Fibroblast of villous mesenchyme (primary cell): Measurements from ENCODE around the gene RNFT2. TPM values are rescaled to one million over a fixed set of nuclear protein-coding genes. Genes with fewer than 3 reads are reported as not detected.

Experiments used
- DNase-seq: peaks from one replicate; pipeline ENCODE4 v3.0.0-alpha.2; 2010; ENCODE audit warnings: low read depth
- H3K4me3 ChIP-seq: 2 replicates; pipeline ENCODE4 v1.5.1; 2011; ENCODE audit warnings: low read depth, mild to moderate bottlenecking, low read length
- total RNA-seq: library from RNA; depleted of rRNA; stranded (reverse); fragments of >200 nt; gene quantifications from 2 replicates; pipeline ENCODE4 v1.2.3, GENCODE V29; 2012
- TF ChIP-seq, protein P1 (sequence below): IDR thresholded peaks from 2 replicates; pipeline ENCODE4 v1.5.1; 2012; ENCODE audit warnings: low read depth, mild to moderate bottlenecking, low read length; ENCODE audit not compliant: insufficient read depth

RNFT2 gene, protein sequence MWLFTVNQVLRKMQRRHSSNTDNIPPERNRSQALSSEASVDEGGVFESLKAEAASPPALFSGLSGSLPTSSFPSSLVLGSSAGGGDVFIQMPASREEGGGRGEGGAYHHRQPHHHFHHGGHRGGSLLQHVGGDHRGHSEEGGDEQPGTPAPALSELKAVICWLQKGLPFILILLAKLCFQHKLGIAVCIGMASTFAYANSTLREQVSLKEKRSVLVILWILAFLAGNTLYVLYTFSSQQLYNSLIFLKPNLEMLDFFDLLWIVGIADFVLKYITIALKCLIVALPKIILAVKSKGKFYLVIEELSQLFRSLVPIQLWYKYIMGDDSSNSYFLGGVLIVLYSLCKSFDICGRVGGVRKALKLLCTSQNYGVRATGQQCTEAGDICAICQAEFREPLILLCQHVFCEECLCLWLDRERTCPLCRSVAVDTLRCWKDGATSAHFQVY
- 6.1 and 7.3 TPM in 2 replicates for total RNA-seq

DNA sequence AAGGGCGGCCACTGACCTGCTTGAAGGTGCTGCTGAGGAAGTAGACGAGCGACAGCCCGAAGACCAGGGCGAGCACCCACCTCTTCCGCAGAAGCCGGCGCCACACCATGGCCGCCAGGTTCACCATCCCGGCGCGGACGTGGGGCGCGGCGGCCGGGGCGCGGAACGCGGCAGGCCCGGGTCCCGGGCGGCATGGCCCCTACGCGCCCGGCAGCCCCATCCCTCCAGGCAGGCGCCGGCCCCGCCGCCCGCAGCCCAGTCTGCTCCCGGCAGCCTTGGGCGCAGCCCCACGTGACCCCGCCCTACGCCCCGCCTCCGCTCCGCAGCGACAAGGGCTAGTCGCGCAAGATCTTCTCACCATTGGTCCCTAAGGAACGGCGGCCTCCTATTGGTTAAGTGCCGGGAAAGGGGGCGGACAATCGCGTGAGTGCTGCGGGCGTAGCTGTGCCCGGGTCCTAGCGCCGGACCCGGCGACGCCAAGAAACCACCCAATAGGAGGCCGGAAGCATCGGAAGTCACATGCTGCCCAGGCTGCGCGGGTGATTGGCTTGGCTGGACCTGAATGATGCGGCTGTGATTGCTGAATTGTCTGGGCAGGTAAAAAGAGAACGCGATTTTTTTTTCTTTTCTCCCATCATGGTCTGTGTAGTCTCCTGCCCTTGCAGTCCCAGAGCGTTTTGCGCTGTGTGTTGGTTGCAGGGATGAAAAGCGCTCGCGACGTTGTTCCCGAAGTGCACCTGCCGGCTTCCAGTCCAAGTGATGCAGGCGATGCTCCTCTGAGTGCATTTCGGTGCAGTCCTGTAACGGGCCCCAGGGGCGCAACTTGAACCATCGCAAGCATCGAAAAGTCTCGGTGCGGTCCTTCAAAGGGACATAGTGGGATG, at the start of gene RNFT2, which contains the start of gene SPRING1:
TSS of gene RNFT2 (plus strand) at position 542 of the 884 bp plus-strand sequence. CDS start 2,183 bp downstream, outside the sequence.
TSS of gene SPRING1 (minus strand) at position 296 of the 884 bp plus-strand sequence. CDS start at position 127, 169 bp downstream.
- peak; percentile 99 for DNase-seq
- H3K4me3 ChIP-seq = peak within 1 kb of the TSS; percentile 70
- TF ChIP-seq, protein P1, sequence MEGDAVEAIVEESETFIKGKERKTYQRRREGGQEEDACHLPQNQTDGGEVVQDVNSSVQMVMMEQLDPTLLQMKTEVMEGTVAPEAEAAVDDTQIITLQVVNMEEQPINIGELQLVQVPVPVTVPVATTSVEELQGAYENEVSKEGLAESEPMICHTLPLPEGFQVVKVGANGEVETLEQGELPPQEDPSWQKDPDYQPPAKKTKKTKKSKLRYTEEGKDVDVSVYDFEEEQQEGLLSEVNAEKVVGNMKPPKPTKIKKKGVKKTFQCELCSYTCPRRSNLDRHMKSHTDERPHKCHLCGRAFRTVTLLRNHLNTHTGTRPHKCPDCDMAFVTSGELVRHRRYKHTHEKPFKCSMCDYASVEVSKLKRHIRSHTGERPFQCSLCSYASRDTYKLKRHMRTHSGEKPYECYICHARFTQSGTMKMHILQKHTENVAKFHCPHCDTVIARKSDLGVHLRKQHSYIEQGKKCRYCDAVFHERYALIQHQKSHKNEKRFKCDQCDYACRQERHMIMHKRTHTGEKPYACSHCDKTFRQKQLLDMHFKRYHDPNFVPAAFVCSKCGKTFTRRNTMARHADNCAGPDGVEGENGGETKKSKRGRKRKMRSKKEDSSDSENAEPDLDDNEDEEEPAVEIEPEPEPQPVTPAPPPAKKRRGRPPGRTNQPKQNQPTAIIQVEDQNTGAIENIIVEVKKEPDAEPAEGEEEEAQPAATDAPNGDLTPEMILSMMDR = no peak

DNA sequence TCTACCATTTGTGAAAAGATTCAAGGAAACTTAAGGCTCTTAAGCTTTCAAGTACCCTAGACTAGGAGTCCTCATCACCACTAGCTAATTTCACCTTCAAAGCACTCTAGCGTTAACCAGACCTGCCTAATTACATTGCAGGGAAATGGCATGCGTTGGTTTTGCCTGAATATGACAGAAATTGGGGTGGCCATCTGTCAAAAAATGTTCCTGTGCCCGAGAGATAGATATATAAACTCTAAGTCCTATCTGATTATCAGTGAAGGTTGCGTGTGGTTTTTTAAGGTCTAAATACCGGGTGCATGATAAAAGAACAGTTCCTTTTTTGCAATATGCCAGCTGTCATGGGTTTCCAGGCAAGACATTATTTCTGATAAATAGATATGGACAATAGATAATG, 48.6 kb upstream of the RNFT2 start:
- no peak for DNase-seq
- TF ChIP-seq, protein P1 = no peak
- H3K4me3 ChIP-seq = no peak overlapping the region

DNA sequence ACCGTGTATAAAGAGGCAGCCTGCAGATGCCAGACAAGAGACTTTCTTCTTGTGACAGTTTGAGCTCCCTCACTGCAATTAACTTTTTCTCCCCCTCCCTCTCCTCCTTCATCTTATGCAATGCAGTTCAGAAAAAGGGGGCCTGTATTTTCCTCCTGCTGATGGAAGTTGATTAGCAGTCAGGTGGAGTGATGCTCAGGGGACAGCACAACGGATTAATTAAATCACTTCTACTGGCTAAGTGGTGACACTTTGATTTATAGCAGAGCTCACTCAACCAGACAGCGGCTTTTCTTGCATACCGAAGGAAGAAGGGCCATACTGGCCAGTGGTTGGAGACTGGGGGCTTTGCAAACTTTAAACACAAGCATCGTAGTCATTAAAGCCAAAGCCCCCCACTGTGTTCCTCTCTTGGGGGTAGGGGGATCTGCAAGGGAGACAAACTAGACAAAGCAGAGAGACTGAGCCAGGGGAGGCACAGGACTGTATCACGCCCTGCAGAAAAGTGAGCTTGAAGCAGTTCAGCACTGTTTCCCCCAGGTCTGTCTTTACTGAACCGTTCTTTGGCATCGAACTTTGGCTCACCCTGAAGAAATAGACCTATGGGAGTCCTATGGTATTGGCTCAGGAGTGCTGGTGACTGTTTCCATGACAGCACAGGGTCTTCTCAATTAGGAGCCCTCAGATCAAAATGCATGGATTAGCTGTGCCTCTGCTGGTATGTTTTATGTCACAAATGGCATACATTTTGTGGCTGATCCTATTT, 48.0 kb upstream of the RNFT2 start:
- no peak for DNase-seq
- no peak overlapping the region for H3K4me3 ChIP-seq
- TF ChIP-seq, protein P1 = no peak

DNA sequence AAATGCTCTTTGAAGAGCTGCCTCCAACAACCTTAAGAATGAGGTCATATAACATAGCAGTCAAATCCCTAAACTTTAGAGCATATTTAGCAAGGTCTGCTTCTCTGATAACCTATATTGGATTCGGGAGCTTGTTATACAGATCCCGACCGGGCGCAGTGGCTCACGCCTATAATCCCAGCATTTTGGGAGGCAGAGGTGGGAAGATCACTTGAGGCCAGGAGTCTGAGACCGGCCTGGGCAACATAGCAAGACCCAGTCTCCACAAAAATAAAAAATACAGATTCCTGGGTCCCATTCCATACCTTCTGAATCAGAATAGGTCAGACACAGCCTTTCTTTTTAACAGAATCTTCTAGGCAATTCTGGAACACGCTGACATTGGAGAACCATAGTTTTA, 46.9 kb upstream of the RNFT2 start:
- no peak for DNase-seq
- TF ChIP-seq, protein P1 = no peak
- no peak overlapping the region for H3K4me3 ChIP-seq

DNA sequence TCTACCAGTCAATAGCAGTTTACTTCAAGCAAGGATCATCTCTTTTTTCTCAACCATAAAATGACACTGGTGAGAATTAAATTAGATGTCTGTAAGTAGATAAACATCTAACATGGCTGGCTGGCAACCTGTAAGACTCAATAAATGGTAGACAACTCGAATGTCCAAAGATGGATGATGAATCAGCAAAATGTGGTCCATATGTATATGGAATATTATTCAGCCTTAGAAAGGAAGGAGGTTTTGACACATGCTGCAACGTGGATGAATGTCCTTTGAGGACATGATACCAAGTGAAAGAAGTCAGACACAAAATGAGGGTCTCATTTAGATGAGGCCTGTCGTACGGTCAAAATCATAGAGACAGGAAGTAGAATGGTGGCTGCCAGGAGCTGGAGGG, 46.5 kb upstream of the RNFT2 start:
- TF ChIP-seq, protein P1 = no peak
- DNase-seq = no peak
- H3K4me3 ChIP-seq = no peak overlapping the region

DNA sequence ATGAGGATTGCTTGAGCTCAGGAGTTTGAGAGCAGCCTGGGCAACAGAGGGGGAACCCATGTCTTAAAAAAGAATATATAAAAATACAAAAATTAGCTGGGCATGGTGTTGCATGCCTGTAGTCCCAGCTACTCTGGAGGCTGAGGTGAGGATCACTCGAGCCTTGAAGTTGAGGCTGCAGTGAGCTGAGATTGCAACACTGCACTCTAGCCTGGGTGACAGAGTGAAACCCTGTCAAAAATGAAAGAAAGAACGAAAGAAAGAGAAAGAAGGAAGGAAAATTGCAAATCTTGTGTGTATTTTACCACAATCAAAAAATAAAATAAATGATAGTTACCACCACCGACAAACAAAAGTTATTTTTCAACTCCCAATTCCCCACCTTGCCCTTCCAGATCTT, 45.5 kb upstream of the RNFT2 start:
- no peak for DNase-seq
- no peak overlapping the region for H3K4me3 ChIP-seq
- TF ChIP-seq, protein P1 = no peak
